ENCODE measurements around the gene OLA1.
"Not testable (repeated sequence)": the region's sequence is repeated elsewhere in the genome, so short reads cannot be mapped to it uniquely, and the experiment has no call there.

OLA1 gene

DNA sequence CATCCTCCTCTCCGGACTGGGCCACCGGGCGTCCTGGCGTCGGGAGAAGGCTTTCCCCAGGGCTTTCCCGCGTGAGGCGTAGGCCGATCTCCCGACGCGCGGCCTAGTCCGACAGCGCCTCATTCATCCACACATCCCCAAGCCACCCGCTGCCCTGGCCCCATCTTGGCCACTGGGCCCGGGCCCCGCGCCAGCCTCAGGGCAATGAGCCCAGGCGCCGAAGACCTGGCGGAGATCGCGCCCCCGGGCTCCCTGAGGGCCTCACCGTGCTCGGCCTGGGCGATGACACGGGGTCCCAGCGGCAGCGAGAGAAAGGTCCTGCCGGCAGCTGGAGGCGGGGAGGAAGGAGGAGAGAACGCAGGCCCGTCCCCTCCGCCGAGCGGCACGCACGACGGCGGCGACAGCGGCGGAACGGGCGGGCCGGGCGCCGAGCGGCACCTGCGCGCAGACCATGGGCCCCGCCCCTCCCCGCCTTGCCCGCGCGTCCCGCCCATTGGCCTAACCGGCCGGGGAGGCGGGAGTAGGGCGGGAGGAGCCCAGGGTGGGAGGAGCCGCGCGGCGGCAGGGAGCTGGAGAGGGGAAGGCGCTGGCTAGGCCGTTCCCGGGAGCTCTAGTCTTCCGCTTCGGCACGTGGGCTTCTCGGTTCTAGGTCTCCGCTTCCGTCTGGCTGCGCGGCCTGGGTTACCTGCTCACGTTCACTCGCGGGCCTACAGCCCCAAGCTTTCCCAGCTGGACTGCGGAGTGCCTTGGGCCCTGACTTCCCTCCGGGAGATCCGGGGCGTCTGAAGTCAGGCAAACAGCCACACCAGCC lies at the start of gene OLA1:
Gene OLA1, minus strand, starts transcription at position 346 of the 811 bp plus-strand sequence. CDS start 1,717 bp downstream, outside the sequence.
- H3K27ac ChIP-seq: peak within 1 kb of the TSS; percentile 72
- TF ChIP-seq ZFX (IDR thresholded peaks at IDR 0.05; ENCODE audit: borderline replicate concordance): no peak; the same call in 1 of the 2 replicates
- TF ChIP-seq, protein P1, sequence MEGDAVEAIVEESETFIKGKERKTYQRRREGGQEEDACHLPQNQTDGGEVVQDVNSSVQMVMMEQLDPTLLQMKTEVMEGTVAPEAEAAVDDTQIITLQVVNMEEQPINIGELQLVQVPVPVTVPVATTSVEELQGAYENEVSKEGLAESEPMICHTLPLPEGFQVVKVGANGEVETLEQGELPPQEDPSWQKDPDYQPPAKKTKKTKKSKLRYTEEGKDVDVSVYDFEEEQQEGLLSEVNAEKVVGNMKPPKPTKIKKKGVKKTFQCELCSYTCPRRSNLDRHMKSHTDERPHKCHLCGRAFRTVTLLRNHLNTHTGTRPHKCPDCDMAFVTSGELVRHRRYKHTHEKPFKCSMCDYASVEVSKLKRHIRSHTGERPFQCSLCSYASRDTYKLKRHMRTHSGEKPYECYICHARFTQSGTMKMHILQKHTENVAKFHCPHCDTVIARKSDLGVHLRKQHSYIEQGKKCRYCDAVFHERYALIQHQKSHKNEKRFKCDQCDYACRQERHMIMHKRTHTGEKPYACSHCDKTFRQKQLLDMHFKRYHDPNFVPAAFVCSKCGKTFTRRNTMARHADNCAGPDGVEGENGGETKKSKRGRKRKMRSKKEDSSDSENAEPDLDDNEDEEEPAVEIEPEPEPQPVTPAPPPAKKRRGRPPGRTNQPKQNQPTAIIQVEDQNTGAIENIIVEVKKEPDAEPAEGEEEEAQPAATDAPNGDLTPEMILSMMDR (IDR thresholded peaks at IDR 0.05): no peak

DNA sequence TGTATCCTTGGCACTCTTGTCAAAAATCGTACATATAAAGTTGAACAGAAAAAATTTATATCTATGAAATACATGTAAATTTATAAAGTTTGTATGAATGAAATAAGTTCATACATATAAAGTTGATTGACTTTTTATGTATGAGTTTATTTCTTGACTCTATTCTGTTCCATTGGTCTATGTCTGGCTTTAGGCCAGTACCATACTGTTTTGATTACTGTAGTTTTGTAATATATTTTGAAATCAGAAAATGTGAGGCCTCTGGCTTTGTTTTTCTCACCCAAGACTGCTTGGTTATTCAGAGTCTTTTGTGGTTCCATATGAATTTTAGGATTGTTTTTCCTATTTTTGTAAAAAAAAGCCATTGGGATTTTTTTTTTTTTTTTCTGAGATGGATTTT lies 44.6 kb upstream of the OLA1 start:
- H3K27ac ChIP-seq: no peak overlapping the region
- TF ChIP-seq ZFX (IDR thresholded peaks at IDR 0.05; ENCODE audit: borderline replicate concordance): no peak
- TF ChIP-seq, protein P1 (IDR thresholded peaks at IDR 0.05): no peak

DNA sequence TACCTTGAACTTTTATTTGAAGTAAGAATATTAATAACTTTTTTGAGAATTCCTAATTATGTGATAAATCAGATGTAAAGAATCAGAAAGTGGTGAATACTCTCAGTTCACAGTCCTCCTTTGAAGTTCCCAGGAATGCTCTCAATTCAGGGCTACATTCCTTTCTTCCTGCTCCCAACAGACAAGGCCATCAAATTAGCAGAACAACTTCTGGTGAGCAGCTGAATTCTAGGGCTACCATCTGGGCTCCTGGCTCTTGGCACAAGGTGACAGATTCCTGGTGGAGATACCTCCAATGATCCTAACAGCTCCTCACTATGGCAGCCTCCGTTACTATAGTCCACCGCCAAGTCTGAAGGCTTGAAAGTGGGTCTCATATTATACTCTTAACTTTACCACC lies 37.8 kb upstream of the OLA1 start:
- no peak for TF ChIP-seq ZFX (IDR thresholded peaks at IDR 0.05; ENCODE audit: borderline replicate concordance)
- TF ChIP-seq, protein P1 (IDR thresholded peaks at IDR 0.05): no peak
- H3K27ac ChIP-seq: no peak overlapping the region

DNA sequence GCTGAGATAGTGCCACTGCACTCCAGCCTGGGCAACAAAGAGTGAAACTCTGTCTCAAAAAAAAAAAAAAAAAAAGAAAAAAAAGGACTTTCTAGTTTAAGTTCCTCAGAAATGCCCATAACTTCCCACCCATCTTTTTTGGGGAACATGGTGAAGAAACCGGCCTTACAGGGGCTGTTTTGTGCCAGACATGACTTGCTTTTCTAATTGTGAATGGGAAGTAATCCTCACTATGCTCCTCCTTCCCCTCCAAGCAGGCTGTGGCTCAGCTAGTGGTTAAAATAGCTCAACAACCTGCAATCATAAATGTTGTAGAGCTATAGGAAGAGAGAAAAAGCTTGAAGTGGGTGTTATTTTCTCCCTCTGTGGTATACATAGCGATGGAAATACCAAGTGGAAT lies 34.1 kb upstream of the OLA1 start:
- TF ChIP-seq ZFX (IDR thresholded peaks at IDR 0.05; ENCODE audit: borderline replicate concordance): no peak
- TF ChIP-seq, protein P1 (IDR thresholded peaks at IDR 0.05): no peak
- H3K27ac ChIP-seq: no peak overlapping the region

DNA sequence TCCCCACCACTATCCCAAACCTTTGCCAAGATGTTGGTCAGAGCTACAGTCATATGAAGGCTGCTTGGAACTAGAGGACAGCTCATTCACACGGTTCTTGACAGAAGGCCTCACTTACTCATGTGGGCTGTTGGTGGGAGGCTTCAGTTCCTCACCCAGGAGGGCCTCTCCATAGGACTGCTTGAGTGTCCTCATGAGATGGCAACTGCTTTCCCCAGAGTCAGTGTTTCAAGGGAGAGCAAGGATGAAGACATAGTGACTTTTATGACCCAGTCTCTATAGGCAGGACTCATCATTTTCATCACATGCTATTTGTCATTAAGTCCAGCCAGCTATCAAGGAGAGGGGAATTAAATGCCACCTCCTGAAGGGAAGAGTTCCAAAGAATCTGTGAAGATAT lies 33.4 kb upstream of the OLA1 start:
- H3K27ac ChIP-seq: no peak overlapping the region
- TF ChIP-seq, protein P1 (IDR thresholded peaks at IDR 0.05): no peak
- no peak for TF ChIP-seq ZFX (IDR thresholded peaks at IDR 0.05; ENCODE audit: borderline replicate concordance)

DNA sequence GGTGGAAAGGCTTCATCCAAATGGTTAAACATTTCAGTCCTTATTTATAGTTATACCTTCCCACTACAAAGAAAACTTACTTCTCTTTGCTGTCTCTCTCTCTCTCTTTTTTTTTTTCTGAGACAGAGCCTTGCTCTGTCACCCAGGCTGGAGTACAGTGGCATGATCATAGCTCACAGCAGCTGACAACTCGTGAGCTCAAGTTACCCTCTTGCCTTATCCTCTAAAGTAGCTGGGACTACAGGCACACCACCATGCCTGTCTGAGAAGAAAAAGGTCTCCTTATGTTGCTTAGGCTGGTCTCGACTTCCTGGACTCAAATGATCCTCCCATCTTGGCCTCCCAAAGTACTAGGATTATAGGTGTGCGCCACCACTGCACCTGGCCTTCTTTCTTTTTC lies 32.3 kb upstream of the OLA1 start:
- TF ChIP-seq, protein P1 (IDR thresholded peaks at IDR 0.05): no peak
- TF ChIP-seq ZFX (IDR thresholded peaks at IDR 0.05; ENCODE audit: borderline replicate concordance): no peak
- H3K27ac ChIP-seq: no peak overlapping the region

DNA sequence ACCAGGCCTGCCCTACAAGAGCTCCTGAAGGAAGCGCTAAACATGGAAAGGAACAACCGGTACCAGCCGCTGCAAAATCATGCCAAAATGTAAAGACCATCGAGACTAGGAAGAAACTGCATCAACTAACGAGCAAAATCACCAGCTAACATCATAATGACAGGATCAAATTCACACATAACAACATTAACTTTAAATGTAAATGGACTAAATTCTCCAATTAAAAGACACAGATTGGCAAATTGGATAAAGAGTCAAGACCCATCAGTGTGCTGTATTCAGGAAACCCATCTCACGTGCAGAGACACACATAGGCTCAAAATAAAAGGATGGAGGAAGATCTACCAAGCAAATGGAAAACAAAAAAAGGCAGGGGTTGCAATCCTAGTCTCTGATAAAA lies 21.9 kb upstream of the OLA1 start:
- not testable (repeated sequence) for H3K27ac ChIP-seq
